Breast epithelium (tissue), 3 donors: ENCODE data around the gene SERPINB6.
"Not testable (repeated sequence)": the region's sequence is repeated elsewhere in the genome, so short reads cannot be mapped to it uniquely, and the experiment has no call there.

ENCODE experiments used
- CTCF ChIP-seq, 3 donors: fragments of 450-650 bp; IDR thresholded peaks; one replicate each; pipeline ENCODE4 v1.5.1; 2016 to 2017; ENCODE audit warnings: antibody characterized with exemption in 3 of 3, mild to moderate bottlenecking in 3 of 3, moderate library complexity in 3 of 3
- POLR2A ChIP-seq: fragments of 450-650 bp; IDR thresholded peaks from one replicate; pipeline ENCODE4 v1.6.1; 2016; ENCODE audit warnings: antibody characterized with exemption, mild to moderate bottlenecking, moderate library complexity
- POLR2AphosphoS5 ChIP-seq, 3 donors: sonication (generic); formaldehyde crosslinking; IDR thresholded peaks; one replicate each; pipeline ENCODE4 v1.6.1; 2017; ENCODE audit warnings: antibody characterized with exemption in 3 of 3

GRCh38 chr6:2973180-2973579 is 1.8 kb upstream of the SERPINB6 start:
- not testable (repeated sequence) for TF ChIP-seq CTCF (IDR thresholded peaks at IDR 0.05); POLR2AphosphoS5 (IDR thresholded peaks at IDR 0.05); POLR2A
